Activated CD8-positive, alpha-beta memory T cell treated with anti-CD3 and anti-CD28 coated beads for 48 hours (primary cell): ENCODE data around the gene OGFR.

ENCODE experiments used
- DNase-seq, 3 experiments: peaks; one replicate each; pipeline ENCODE4 v3.0.0-alpha.2; 2020; ENCODE audit warnings: low read depth in 2 of 3, low spot score in 2 of 3

OGFR gene

GRCh38 chr20:62769346-62770071 lies 35.1 kb upstream of the OGFR start:
- DNase-seq = no peak

GRCh38 chr20:62770111-62770910 lies 34.3 kb upstream of the OGFR start:
- no peak for DNase-seq

GRCh38 chr20:62770916-62771315 lies 33.7 kb upstream of the OGFR start:
- DNase-seq = no peak

- no peak for DNase-seq
Measured at GRCh38 chr20:62771396-62772102, 33.1 kb upstream of the OGFR start.

- no peak for DNase-seq
Measured at GRCh38 chr20:62772103-62772611, 32.5 kb upstream of the OGFR start.

- DNase-seq = no peak
Measured at GRCh38 chr20:62772619-62772989, 32.0 kb upstream of the OGFR start.

GRCh38 chr20:62772990-62773844 lies 31.4 kb upstream of the OGFR start:
- DNase-seq = no peak

GRCh38 chr20:62773845-62774714 lies 30.6 kb upstream of the OGFR start:
- no peak for DNase-seq

GRCh38 chr20:62774762-62775161 lies 29.9 kb upstream of the OGFR start:
- no peak for DNase-seq

GRCh38 chr20:62775206-62775605 lies 29.4 kb upstream of the OGFR start:
- DNase-seq = no peak

GRCh38 chr20:62776035-62776691 lies 28.5 kb upstream of the OGFR start:
- DNase-seq = no peak

- peak in 1 of 3 experiments; percentile 31 for DNase-seq
Measured at GRCh38 chr20:62776692-62777527, 27.7 kb upstream of the OGFR start.

GRCh38 chr20:62777528-62777830 lies 27.2 kb upstream of the OGFR start:
- no peak for DNase-seq

- no peak for DNase-seq
Measured at GRCh38 chr20:62778058-62778457, 26.6 kb upstream of the OGFR start.

- DNase-seq = no peak
Measured at GRCh38 chr20:62778601-62779416, 25.8 kb upstream of the OGFR start.

GRCh38 chr20:62779417-62779685 lies 25.3 kb upstream of the OGFR start:
- DNase-seq = no peak

GRCh38 chr20:62780204-62780603 lies 24.4 kb upstream of the OGFR start:
- DNase-seq = no peak

GRCh38 chr20:62780696-62781095 lies 23.9 kb upstream of the OGFR start:
- DNase-seq = no peak
